Upper lobe of right lung (tissue), 1 donor: ENCODE data around the gene AFDN. TPM values are rescaled to one million over a fixed set of nuclear protein-coding genes. Genes with fewer than 3 reads are reported as not detected.

Experiments
- ATAC-seq: fragments of 200-7000 bp; cut with Tn5 transposase; one replicate; pipeline ENCODE4 v1.9.1; 2020; ENCODE audit warnings: mild to moderate bottlenecking, moderate library complexity
- DNase-seq: peaks from one replicate; pipeline ENCODE4 v3.0.0-alpha.2; 2020
- H3K27ac ChIP-seq: fragments of 200-600 bp; one replicate; pipeline ENCODE4 v1.8.0; 2022
- H3K27me3 ChIP-seq: fragments of 200-600 bp; one replicate; pipeline ENCODE4 v1.8.0; 2022; ENCODE audit warnings: mild to moderate bottlenecking
- H3K36me3 ChIP-seq: fragments of 200-600 bp; one replicate; pipeline ENCODE4 v1.8.0; 2022
- H3K4me1 ChIP-seq: fragments of 200-600 bp; one replicate; pipeline ENCODE4 v1.8.0; 2022
- H3K4me3 ChIP-seq: fragments of 200-600 bp; one replicate; pipeline ENCODE4 v1.8.0; 2022; ENCODE audit warnings: mild to moderate bottlenecking
- H3K9me3 ChIP-seq: fragments of 200-600 bp; one replicate; pipeline ENCODE4 v1.8.0; 2022
- CTCF ChIP-seq: fragments of 200-600 bp; IDR thresholded peaks from one replicate; pipeline ENCODE4 v1.8.0; 2022; ENCODE audit warnings: antibody characterized with exemption
- intact Hi-C: fragments of 100-400 bp; cut with DNase I; formaldehyde crosslinking; loops from one replicate; pipeline ENCODE4 v1.11.0; 2022
- total RNA-seq: library from RNA; stranded (reverse); fragmentation: NEBNext Ultra II Directional; extraction: Animal tissue kit (Norgen Biotek cat#: 25700); gene quantifications from one replicate; pipeline ENCODE4 v1.2.1, GENCODE V29; 2021
- donor health status: DM: no; HTN: yes; CAD: no; lungs with severe emphysema.

The AFDN gene
- total RNA-seq, 1 donor from 2014 or later: 179 TPM

- TF ChIP-seq CTCF: no peak
- ATAC-seq (peak; percentile 96), DNase-seq (no peak)
- no peaks in the 10 kb centered on the region for H3K9me3 ChIP-seq
- no peaks in the 10 kb centered on the region for H3K36me3 ChIP-seq
- H3K4me1 ChIP-seq: peaks cover 34% of the 10 kb centered on the region
- no peak overlapping the region for H3K4me3 ChIP-seq
- no peaks in the 10 kb centered on the region for H3K27me3 ChIP-seq
- H3K27ac ChIP-seq: peak overlapping the region; percentile 70
- intact Hi-C loops: no loop called here
Observed at GRCh38 chr6:167849846-167850459, 23.2 kb downstream of the AFDN start.

- Histone ChIP-seq H3K4me1 (peaks cover 42% of the 10 kb centered on the region), H3K9me3 (no peaks in the 10 kb centered on the region), H3K4me3 (no peak overlapping the region), H3K27ac (peak overlapping the region; percentile 70), H3K27me3 (no peaks in the 10 kb centered on the region), H3K36me3 (no peaks in the 10 kb centered on the region)
- no peak for ATAC-seq
- TF ChIP-seq CTCF: no peak
- DNase-seq: no peak
- intact Hi-C loops: no loop called here
Observed at GRCh38 chr6:167850782-167851181, 24.1 kb downstream of the AFDN start.

DNA sequence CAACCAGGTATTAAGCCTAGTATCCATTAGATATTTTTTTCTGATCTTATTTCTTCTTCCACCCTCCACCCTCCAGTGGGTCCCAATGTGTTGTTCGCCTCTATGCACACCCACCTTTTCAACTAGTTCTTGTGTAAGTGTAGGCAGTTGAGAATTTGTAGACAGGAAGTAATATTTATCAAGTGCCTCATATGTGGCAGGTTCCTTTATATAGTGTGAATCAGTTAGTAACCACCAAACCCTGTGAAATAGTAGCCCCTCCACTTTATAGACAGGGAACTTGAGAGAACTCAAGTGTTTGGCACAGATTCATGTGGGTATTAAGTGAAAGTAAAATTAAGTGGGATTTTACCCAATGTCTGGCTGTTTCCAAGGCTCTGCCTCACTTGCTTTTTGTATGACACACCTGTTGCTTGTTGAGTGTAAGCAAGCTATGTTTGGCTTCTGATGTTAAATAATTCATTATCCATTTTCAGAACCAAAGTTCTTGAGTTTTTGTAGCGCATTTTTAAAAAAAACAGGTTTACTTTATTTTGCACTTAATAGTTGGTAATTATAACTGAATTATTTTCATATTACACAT, 24.8 kb downstream of the AFDN start:
- H3K9me3 ChIP-seq: no peaks in the 10 kb centered on the region
- DNase-seq (no peak), ATAC-seq (peak; percentile 26)
- H3K36me3 ChIP-seq: no peaks in the 10 kb centered on the region
- no peak overlapping the region for H3K4me3 ChIP-seq
- no peak for TF ChIP-seq CTCF
- no peaks in the 10 kb centered on the region for H3K27me3 ChIP-seq
- H3K4me1 ChIP-seq: peaks cover 45% of the 10 kb centered on the region
- peak overlapping the region; percentile 70 for H3K27ac ChIP-seq
- intact Hi-C loops: no loop called here

GRCh38 chr6:167855825-167856425, 29.2 kb downstream of the AFDN start:
- Histone ChIP-seq H3K4me3 (no peak overlapping the region), H3K9me3 (no peaks in the 10 kb centered on the region), H3K27ac (no peak overlapping the region), H3K27me3 (no peaks in the 10 kb centered on the region), H3K4me1 (peaks cover 62% of the 10 kb centered on the region), H3K36me3 (no peaks in the 10 kb centered on the region)
- TF ChIP-seq CTCF: no peak
- intact Hi-C loops: no loop called here
- ATAC-seq: no peak
- DNase-seq: no peak

GRCh38 chr6:167856474-167856873, 29.8 kb downstream of the AFDN start:
- Histone ChIP-seq H3K4me1 (peaks cover 63% of the 10 kb centered on the region), H3K27ac (no peak overlapping the region), H3K9me3 (no peaks in the 10 kb centered on the region), H3K36me3 (no peaks in the 10 kb centered on the region), H3K4me3 (no peak overlapping the region), H3K27me3 (no peaks in the 10 kb centered on the region)
- no peak for TF ChIP-seq CTCF
- DNase-seq (no peak), ATAC-seq (no peak)
- intact Hi-C loops: no loop called here
